ENCODE measurements around the gene JUP.

GRCh38 chr17:41767324-41768042, 19.0 kb downstream of the JUP start:
- TF ChIP-seq REST (IDR thresholded peaks at IDR 0.05) (no peak), JUND (IDR thresholded peaks at IDR 0.05) (no peak)
- TF ChIP-seq, protein P1, sequence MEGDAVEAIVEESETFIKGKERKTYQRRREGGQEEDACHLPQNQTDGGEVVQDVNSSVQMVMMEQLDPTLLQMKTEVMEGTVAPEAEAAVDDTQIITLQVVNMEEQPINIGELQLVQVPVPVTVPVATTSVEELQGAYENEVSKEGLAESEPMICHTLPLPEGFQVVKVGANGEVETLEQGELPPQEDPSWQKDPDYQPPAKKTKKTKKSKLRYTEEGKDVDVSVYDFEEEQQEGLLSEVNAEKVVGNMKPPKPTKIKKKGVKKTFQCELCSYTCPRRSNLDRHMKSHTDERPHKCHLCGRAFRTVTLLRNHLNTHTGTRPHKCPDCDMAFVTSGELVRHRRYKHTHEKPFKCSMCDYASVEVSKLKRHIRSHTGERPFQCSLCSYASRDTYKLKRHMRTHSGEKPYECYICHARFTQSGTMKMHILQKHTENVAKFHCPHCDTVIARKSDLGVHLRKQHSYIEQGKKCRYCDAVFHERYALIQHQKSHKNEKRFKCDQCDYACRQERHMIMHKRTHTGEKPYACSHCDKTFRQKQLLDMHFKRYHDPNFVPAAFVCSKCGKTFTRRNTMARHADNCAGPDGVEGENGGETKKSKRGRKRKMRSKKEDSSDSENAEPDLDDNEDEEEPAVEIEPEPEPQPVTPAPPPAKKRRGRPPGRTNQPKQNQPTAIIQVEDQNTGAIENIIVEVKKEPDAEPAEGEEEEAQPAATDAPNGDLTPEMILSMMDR (IDR thresholded peaks at IDR 0.05; ENCODE audit: low read depth, low read length, missing input control), result no peak
